Activated T-helper 1 cell treated with anti-CD3 and anti-CD28 coated beads, Interleukin-12 subunit alpha, Interleukin-12 subunit beta, Interleukin-2, Interleukin-4 antibody, amounts not matched to agents 30 ng/mL and 10 ng/mL and 1 ng/mL, durations not matched to agents 14 hours and 24 hours and 36 hours (primary cell): ENCODE data around the gene DNAJC1. TPM values are rescaled to one million over a fixed set of nuclear protein-coding genes. Genes with fewer than 3 reads are reported as not detected.
"Not testable (repeated sequence)": the region's sequence is repeated elsewhere in the genome, so short reads cannot be mapped to it uniquely, and the experiment has no call there.

Source experiments
- DNase-seq: peaks from one replicate; pipeline ENCODE4 v3.0.0; 2021; ENCODE audit warnings: low spot score
- H3K27ac Mint-ChIP-seq: one replicate; pipeline ENCODE4 v1.8.0; 2021; ENCODE audit warnings: mild to moderate bottlenecking, mixed read lengths
- H3K27me3 Mint-ChIP-seq: one replicate; pipeline ENCODE4 v1.8.0; 2022; ENCODE audit warnings: mild to moderate bottlenecking, moderate library complexity, mixed read lengths; ENCODE audit not compliant: insufficient read depth
- H3K36me3 Mint-ChIP-seq: one replicate; pipeline ENCODE4 v1.8.0; 2021; ENCODE audit warnings: low read depth, mixed read lengths
- H3K4me1 Mint-ChIP-seq: one replicate; pipeline ENCODE4 v1.8.0; 2021; ENCODE audit warnings: low read depth, mixed read lengths
- H3K4me3 Mint-ChIP-seq: one replicate; pipeline ENCODE4 v1.8.0; 2021; ENCODE audit warnings: mild to moderate bottlenecking, moderate library complexity, mixed read lengths
- H3K9me3 Mint-ChIP-seq: one replicate; pipeline ENCODE4 v1.8.0; 2021; ENCODE audit warnings: mixed read lengths
- intact Hi-C: fragments of 100-400 bp; cut with micrococcal nuclease; formaldehyde crosslinking; loops from one replicate; pipeline ENCODE4 v1.15.1; 2024
- total RNA-seq: library from RNA; stranded (reverse); gene quantifications from 2 replicates; pipeline ENCODE4 v1.2.3, GENCODE V29; 2022

Gene DNAJC1
- total RNA-seq, 1 donor from 2014 or later = 26.2 TPM

DNA sequence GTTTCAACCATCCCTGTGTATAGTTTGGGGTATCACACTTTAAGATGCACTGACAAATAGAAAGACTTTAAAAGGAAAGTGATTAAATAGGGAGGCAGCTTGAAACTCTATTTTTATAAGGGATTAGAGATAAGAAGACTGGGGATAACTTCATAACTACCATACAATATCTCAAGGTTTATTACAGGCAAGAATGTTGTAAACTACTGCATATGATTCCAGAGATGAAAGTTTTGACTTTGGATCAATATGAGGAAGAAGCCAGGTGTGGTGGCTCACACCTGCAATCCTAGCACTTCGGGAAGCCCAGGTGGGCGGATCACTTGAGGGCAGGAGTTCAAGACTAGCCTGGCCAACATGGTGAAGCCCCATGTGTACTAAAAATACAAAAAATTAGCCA is 96.1 kb downstream of the DNAJC1 start:
- no peak overlapping the region for H3K27ac Mint-ChIP-seq
- intact Hi-C loops = no loop called here
- no peak for DNase-seq
- no peak overlapping the region for H3K4me3 Mint-ChIP-seq
- H3K27me3 Mint-ChIP-seq = no peaks in the 10 kb centered on the region
- peaks cover 5% of the 10 kb centered on the region for H3K4me1 Mint-ChIP-seq
- H3K9me3 Mint-ChIP-seq = no peaks in the 10 kb centered on the region
- peaks cover 21% of the 10 kb centered on the region for H3K36me3 Mint-ChIP-seq

DNA sequence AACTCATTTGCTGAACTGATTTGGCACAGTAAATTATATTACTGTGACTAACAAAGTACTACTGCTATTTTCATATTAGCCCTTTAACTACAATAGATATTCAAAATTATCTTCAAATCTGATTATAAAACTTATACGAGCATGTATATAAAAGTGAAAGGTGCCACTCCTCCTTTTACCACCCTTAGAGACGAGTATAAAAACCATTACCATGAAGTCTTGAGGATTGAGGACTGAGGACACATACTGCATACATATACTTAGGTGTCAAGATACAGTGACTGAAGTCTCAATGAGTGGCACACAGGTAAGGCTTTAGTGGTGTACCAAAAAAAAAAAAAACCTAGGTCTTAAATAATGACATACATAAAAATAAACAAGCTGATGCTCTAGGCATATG is 98.6 kb downstream of the DNAJC1 start:
- Mint-ChIP-seq H3K4me3 (no peak overlapping the region), H3K36me3 (peaks cover 20% of the 10 kb centered on the region), H3K27me3 (no peaks in the 10 kb centered on the region), H3K4me1 (no peaks in the 10 kb centered on the region), H3K27ac (no peak overlapping the region), H3K9me3 (no peaks in the 10 kb centered on the region)
- no peak for DNase-seq
- intact Hi-C loops = no loop called here

DNA sequence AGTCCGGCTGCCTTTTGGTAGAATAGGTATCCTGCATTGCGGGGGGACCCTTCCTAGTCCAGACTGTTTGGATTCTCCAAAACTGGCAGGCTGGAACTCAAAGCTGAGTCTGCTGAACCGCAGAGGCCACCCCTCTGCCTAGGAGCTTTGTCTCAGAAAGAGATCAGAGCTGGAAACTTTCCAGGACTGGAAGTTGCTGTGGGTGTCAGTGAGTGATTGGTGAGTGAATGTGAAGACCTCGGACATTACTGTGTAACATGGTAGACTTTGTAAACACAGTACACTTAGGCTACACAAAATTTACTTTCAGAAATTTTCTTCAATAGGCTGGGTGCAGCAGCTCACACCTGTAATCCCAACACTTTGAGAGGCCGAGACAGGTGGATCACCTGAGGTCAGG is 103.8 kb downstream of the DNAJC1 start:
- no peaks in the 10 kb centered on the region for H3K27me3 Mint-ChIP-seq
- DNase-seq = no peak
- H3K4me3 Mint-ChIP-seq = no peak overlapping the region
- intact Hi-C loops = no loop called here
- H3K9me3 Mint-ChIP-seq = no peaks in the 10 kb centered on the region
- H3K36me3 Mint-ChIP-seq = peaks cover 6% of the 10 kb centered on the region
- H3K27ac Mint-ChIP-seq = no peak overlapping the region
- H3K4me1 Mint-ChIP-seq = peaks cover 10% of the 10 kb centered on the region

DNA sequence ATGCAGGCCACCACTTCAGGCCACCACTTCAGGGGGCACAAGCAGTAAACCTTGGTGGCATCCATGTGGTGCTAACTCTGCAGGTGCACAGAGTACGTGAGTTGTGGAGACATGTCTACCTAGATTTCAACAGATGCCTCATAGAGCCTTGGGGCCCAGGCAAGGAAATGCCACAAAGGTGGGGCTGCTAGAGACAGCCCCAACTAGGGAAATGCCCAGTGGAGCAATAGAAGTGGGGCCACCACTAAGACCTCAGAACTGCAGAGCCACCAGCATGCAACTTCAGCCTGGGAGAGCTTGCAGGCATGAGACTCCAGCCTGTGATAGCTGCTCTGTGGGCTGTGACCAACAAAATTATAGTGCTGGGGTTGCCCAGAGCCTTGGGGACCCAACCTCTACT is 107.6 kb downstream of the DNAJC1 start:
- no peak for DNase-seq
- intact Hi-C loops = no loop called here
- Mint-ChIP-seq H3K27ac (no peak overlapping the region), H3K4me3 (no peak overlapping the region), H3K4me1 (peaks cover 21% of the 10 kb centered on the region), H3K27me3 (no peaks in the 10 kb centered on the region), H3K36me3 (peaks cover 18% of the 10 kb centered on the region), H3K9me3 (peaks cover 21% of the 10 kb centered on the region)

- no peak for DNase-seq
- Mint-ChIP-seq H3K36me3 (peaks cover 20% of the 10 kb centered on the region), H3K4me1 (peaks cover 28% of the 10 kb centered on the region), H3K9me3 (peaks cover 21% of the 10 kb centered on the region), H3K27ac (no peak overlapping the region), H3K27me3 (no peaks in the 10 kb centered on the region), H3K4me3 (no peak overlapping the region)
- intact Hi-C loops = no loop called here
These were observed 108.7 kb downstream of the DNAJC1 start for GRCh38 chr10:21894648-21895342.

- H3K27me3 Mint-ChIP-seq = no peaks in the 10 kb centered on the region
- peaks cover 42% of the 10 kb centered on the region for H3K4me1 Mint-ChIP-seq
- DNase-seq = no peak
- peaks cover 30% of the 10 kb centered on the region for H3K9me3 Mint-ChIP-seq
- no peak overlapping the region for H3K4me3 Mint-ChIP-seq
- H3K27ac Mint-ChIP-seq = peak overlapping the region; percentile 7
- H3K36me3 Mint-ChIP-seq = peaks cover 26% of the 10 kb centered on the region
- intact Hi-C loops = no loop called here
These were observed 112.1 kb downstream of the DNAJC1 start for GRCh38 chr10:21891439-21891838.

DNA sequence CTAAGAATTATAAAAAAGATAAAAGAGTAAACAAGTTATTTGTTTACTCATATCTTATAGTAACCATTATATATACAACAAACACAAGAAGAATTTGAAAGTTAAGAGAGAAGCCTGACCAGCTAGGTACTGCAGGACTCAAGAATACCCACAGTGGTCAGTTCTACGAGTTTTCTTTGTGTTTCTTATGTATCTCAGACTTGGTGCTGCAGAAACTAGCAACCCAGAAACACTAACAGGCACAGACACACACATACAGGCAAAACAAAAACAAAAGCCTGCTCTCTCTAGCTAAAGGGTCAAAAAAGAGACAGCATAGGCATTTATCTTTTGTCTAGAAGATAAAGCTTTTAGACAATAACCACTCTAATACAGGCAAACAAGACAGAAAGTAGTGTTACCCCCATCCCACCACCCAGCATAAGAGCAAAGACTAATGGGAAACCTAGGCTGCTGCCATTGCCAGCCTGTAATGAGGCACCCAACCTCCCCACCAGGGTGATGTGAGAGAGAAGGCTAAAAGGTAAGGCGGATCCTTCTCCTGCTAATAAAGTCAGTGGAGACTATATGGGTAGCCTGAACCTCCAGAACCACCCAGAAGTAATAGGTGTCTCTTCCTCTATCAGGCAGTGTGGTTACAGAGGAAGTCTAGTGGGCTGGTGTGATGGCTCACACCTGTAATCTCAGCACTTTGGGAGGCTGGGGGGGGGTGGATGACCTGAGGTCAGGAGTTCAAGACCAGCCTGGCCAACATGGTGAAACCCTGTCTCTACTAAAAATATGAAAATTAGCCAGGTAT is 113.9 kb downstream of the DNAJC1 start:
- Mint-ChIP-seq H3K4me3 (no peak overlapping the region), H3K27me3 (no peaks in the 10 kb centered on the region), H3K9me3 (peaks cover 47% of the 10 kb centered on the region), H3K36me3 (peaks cover 31% of the 10 kb centered on the region), H3K4me1 (peaks cover 36% of the 10 kb centered on the region), H3K27ac (no peak overlapping the region)
- intact Hi-C loops = no loop called here
- no peak for DNase-seq

DNA sequence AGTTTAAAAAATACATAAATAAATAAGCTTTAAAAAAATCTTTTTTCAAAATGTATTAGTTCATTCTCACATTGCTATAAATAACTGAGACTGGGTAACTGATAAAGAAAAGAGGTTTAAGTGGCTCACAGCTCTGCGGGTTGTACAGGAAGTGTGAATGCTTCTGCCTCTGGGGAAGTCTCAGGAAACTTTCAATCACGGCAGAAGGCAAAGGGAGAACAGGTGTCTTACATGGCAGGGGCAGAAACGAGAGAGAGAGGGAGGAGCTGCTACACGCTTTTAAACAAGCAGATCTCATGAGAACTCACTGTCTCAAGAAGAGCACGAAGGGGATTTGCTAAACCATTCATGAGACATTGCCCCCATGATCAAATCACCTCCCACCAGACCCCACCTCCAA is 114.6 kb downstream of the DNAJC1 start:
- Mint-ChIP-seq H3K27ac (no peak overlapping the region), H3K36me3 (peaks cover 29% of the 10 kb centered on the region), H3K9me3 (peaks cover 45% of the 10 kb centered on the region), H3K4me3 (peak overlapping the region; percentile 1), H3K4me1 (peaks cover 36% of the 10 kb centered on the region), H3K27me3 (no peaks in the 10 kb centered on the region)
- intact Hi-C loops = no loop called here
- peak; percentile 7 for DNase-seq

DNA sequence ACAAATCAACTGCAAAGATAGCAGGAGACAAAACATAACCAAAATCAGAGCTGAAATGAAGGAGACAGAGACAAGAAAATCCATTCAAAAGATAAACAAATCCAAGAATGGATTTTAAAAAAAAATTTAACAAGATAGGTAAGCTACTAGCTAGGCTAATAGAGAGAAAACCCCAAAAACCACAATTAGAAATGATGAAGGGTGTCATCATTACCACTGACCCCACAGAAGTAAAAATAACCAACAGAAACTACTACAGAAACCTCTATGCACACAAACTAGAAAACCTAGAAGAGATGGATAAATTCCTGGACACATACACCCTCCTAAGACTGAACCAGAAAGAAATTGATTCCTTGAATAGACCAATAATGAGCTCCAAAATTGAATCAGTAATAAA is 117.6 kb downstream of the DNAJC1 start:
- Mint-ChIP-seq H3K27ac (no peak overlapping the region), H3K36me3 (peaks cover 26% of the 10 kb centered on the region), H3K9me3 (peaks cover 27% of the 10 kb centered on the region), H3K27me3 (no peaks in the 10 kb centered on the region), H3K4me3 (no peak overlapping the region), H3K4me1 (peaks cover 26% of the 10 kb centered on the region)
- intact Hi-C loops = no loop called here
- DNase-seq = no peak

- Mint-ChIP-seq H3K9me3 (peaks cover 17% of the 10 kb centered on the region), H3K4me3 (no peak overlapping the region), H3K36me3 (peaks cover 20% of the 10 kb centered on the region), H3K27me3 (no peaks in the 10 kb centered on the region), H3K27ac (no peak overlapping the region), H3K4me1 (no peaks in the 10 kb centered on the region)
- intact Hi-C loops = no loop called here
- no peak for DNase-seq
These were observed 130.3 kb downstream of the DNAJC1 start for GRCh38 chr10:21873198-21873597.

GRCh38 chr10:21872771-21873170 is 130.8 kb downstream of the DNAJC1 start:
- DNase-seq, H3K27ac Mint-ChIP-seq, intact Hi-C loops, H3K4me1 Mint-ChIP-seq, H3K27me3 Mint-ChIP-seq, H3K4me3 Mint-ChIP-seq: not testable (repeated sequence)
- peaks cover 18% of the 10 kb centered on the region for H3K36me3 Mint-ChIP-seq
- peaks cover 17% of the 10 kb centered on the region for H3K9me3 Mint-ChIP-seq

- Mint-ChIP-seq H3K27me3 (no peaks in the 10 kb centered on the region), H3K36me3 (peaks cover 17% of the 10 kb centered on the region), H3K4me1 (no peaks in the 10 kb centered on the region), H3K9me3 (peaks cover 21% of the 10 kb centered on the region), H3K4me3 (no peak overlapping the region), H3K27ac (no peak overlapping the region)
- DNase-seq = no peak
- intact Hi-C loops = no loop called here
These were observed 132.7 kb downstream of the DNAJC1 start for GRCh38 chr10:21870849-21871248.

DNA sequence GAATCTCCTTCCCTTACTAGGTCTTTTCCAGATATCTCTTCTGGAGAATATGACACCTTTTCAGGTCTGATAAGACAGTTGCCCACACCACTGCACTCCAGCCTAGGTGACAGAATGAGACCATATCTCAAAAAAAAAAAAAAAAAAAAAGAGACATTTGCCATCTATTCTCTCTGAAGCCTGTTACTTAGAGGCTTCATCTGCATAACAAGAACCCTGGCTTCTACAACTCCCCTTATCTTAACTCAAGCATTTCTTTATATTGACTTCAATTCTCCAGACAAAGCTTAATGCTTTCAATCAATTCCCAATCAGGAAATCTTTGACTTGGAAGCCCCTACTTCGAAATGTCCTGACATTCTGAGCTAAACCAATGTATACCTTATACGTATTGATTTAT is 134.4 kb downstream of the DNAJC1 start:
- Mint-ChIP-seq H3K9me3 (peaks cover 21% of the 10 kb centered on the region), H3K36me3 (peaks cover 13% of the 10 kb centered on the region)
- H3K4me1 Mint-ChIP-seq, H3K27ac Mint-ChIP-seq, H3K4me3 Mint-ChIP-seq, DNase-seq, intact Hi-C loops, H3K27me3 Mint-ChIP-seq: not testable (repeated sequence)
